GM21367 (cell line): ENCODE measurements around the gene ASPSCR1.
"Not testable (repeated sequence)": the region's sequence is repeated elsewhere in the genome, so short reads cannot be mapped to it uniquely, and the experiment has no call there.

Experiments used
- ATAC-seq: cut with Tn5 transposase; IDR thresholded peaks from one replicate; pipeline ENCODE4 v1.9.1; 2021; ENCODE audit not compliant: unreplicated experiment

The ASPSCR1 gene

DNA sequence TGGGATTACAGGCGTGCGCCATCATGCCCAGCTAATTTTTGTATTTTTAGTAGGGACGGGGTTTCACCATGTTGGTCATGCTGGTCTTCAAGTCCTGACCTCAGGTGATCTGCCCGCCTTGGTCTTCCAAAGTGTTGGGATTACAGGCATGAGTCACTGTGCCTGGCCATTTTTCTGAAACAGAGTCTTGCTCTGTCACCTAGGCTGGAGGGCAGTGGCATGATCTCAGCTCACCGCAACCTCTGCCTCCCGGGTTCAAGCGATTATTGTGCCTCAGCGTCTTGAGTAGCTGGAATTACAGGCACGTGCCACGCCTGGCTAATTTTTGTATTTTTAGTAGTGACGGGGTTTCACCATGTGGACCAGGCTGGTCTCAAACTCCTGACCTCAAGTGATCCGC is 4.1 kb downstream of the ASPSCR1 start:
- not testable (repeated sequence) for ATAC-seq

DNA sequence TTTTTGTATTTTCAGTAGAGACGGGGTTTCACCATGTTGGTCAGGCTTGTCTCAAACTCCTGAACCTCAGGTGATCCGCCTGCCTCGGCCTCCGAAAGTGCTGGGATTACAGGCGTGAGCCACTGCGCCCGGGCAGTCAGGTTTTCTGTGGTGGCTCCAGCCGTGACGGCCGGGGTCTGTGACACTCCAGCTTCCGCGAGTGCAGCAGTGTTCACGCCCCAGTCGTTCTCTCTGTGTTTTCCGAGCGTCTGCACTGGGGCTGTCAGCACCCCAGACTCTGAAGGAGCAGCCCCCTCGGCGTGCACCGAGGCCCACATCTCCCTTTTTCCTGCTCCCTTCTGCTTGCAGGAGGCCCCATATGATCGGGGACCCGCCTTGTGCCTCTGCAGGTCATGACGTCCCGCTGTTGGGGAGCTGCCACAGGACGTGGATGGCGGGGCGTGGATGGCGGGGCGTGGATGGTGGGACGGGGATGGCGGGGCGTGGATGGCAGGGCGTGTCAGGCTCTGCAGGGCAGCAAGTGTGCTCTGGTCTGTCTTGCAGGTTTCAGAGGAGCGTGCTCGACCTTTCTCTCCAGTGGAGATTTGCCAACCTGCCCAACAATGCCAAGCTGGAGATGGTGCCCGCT is 5.7 kb downstream of the ASPSCR1 start:
- ATAC-seq, result no peak

DNA sequence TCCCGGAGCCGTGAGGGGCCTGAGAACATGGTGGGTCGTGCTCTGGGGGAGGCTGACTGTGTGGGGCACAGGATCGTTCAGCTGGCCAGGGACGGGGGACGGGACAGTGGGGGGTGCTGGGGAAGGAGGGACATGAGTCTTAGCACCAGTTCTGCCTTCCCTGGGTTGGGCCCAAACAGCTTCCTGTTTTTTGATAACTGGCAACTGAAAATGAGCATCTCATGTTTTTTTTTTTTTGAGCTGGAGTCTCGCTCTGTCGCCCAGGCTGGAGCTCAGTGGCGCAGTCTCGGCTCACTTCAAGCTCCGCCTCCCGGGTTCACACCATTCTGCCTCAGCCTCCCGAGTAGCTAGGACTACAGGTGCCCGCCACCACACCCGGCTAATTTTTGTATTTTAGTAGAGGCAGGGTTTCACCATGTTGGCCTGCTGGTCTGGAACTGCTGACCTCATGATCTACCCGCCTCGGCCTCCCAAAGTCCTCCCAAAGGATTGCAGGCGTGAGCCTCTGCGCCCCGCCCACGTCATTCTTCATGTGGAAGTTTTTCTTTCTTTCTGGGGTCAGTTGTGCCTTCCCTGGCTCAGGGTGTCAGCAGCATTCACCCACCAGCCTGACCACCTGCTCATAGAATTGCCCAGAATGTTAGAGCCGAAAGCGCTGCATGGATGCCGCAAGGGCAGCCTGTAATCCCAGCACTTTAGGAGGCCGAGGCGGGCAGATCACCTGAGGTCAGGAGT is 6.4 kb downstream of the ASPSCR1 start:
- no peak for ATAC-seq

DNA sequence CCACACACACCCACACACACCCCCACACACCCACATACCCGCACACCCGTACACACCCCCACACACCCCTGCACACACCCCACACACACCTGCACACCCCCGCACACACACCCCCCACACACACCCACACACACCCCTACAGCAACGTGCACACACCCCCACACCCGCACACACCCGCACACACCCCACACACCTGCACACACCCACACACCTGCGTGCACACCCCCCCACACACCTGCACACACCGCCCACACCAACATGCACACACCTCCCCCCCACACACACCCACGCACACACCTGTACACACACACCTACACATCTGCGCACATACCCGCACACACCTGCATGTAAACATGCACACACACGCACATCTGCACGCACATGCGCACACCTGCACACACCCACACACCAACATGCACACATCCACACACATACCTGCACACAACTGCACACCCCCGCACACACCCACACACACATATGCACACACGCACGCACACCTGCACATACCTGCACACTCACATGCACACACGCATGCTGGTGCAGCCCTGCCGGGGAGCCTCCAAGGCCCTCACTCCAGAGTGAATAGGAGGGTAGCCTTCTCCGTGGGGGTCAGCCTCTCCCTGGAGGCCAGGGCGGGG is 7.5 kb downstream of the ASPSCR1 start:
- no peak for ATAC-seq

DNA sequence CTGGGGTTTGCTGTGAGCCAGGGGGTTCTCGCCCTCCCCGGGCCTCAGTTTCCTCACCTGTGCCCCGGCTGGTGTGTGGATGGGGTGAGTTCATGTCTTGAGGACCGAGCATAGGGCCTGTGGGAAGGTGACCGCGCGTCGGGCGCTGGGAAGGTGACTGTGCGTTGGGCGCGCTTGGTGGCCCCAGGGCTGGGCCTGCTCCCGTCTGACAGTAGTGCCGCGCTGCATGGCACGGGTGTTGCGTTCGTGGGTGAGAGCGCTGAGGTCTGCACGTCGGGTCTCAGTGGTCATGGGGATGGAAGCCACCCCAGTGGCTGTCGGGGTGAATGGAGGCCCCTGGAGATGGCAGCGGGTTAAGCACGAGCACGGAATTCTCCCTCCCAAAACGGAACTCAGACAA is 9.2 kb downstream of the ASPSCR1 start:
- no peak for ATAC-seq

DNA sequence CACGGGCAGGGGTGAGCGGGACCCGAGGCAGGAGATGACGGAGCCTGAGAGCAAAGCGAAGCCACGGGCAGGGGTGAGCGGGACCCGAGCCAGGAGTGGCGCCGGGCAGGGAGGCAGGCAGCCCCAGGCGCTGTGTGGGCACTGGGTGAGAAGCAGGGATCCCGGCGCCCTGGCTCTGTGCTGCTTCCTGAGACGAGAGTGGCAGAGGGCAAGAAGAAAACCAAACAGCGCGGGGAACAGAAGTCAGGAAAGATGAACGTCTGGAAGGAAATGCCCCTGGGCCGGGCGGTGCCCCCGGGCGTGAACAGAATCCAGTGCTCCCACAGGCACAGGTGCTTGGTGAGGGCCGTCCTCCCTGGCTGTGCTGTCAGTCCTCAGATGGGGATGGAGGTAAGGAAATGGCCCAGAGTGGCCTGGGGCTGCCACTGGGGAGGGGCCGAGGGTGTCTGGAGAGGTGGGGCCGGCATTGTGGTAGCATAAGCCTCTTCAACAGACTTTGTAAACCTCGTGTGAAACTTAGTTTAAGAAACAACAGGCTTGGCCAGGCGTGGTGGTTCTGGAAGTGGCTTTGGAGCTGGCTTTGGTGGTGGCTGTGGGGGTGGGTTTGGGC is 9.8 kb downstream of the ASPSCR1 start:
- ATAC-seq, result no peak

DNA sequence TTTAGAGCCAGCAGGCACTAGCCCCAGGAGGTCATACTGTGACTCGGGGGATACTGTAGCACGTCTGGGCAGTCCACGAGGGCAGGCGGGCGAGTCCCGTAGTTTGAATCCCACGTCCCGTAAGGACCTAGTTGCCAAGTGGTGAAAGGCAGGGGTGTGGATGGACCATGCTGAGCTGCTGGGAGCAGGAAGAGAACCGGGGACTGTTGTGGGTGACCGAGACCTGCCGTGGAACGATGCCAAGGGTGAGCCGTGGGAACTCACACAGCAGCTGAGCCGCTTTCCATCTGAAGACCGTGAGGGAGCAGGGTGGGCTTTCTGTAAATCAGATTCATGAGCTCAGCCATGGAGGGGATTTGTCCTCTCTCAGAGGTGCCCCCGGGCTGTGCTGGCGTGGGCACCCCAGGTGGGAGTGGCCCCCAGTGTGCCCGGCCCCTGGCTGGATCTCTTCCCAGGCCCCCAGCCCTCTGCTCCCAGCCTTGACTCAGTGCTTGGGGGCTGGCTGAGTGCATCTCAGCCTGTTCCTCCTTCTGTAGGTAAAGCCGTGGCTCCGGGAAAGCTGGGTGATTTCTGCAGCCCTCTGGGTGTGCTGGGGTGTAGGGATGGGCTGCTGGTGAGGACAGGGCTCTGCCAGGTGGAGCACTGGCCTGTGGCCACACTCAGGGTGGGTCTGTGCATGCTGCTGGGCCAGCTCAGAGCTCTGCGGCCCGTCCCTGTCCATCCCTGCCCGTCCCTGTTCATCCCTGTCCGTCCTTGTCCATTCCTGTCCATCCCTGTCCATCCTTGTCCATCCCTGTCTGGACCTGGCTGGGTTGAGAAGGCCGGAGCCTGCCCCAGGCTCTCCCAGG is 13.6 kb downstream of the ASPSCR1 start:
- no peak for ATAC-seq

- no peak for ATAC-seq
Measured at GRCh38 chr17:81991684-81992305, 14.4 kb downstream of the ASPSCR1 start.

GRCh38 chr17:81992306-81993102 is 15.1 kb downstream of the ASPSCR1 start:
- ATAC-seq, result no peak

GRCh38 chr17:81993729-81994592 is 16.5 kb downstream of the ASPSCR1 start:
- no peak for ATAC-seq

- ATAC-seq, result no peak
Measured at GRCh38 chr17:81994593-81995462, 17.4 kb downstream of the ASPSCR1 start.

DNA sequence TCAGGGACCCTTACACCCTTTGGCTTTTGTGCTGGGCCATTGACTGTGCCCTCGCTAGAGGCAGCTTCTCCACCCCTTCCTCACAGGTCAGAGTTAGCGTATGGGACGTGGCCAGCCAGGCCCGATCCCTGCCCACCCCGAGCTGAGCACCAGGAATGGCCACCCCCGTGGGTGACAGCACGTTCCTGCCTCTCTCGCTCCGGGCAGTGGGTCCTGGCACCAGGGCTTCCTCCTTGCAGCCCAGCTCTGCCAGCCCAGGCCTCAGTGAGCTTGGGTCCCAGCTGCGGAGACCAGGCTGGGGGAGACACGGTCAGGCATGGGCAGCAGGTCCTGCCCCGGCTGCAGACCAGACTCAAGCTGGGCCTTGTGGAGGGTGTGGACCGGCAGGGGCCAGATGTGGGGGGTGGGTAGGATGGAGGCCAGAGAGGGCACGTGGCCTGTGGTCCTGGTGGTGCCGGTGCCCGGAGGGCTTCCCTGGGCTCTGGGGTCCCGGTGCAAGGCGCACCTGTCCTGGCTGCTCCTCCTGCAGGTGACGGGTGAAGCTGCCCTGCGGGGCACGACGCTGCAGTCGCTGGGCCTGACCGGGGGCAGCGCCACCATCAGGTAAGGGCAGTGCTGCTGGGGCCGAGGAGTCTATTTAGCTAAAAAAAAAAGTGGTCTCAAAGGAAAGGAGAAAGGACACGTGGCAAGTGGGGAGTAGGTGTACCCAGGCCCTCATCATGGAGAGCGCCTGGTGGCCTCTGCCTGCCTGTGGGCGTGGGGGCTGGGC is 18.2 kb downstream of the ASPSCR1 start:
- no peak for ATAC-seq

- ATAC-seq, result no peak
Measured at GRCh38 chr17:81996232-81996756, 18.9 kb downstream of the ASPSCR1 start.

GRCh38 chr17:81996757-81997441 is 19.5 kb downstream of the ASPSCR1 start:
- ATAC-seq, result no peak

- no peak for ATAC-seq
Measured at GRCh38 chr17:81998212-81998611, 20.8 kb downstream of the ASPSCR1 start.
